Panc1 (cell line): ENCODE measurements around the gene ZBTB7C. TPM values are rescaled to one million over a fixed set of nuclear protein-coding genes. Genes with fewer than 3 reads are reported as not detected.

Experiments
- ATAC-seq: fragments of 200-7000 bp; cut with Tn5 transposase; 2 replicates; pipeline ENCODE4 v1.9.1; 2020; ENCODE audit warnings: mild to moderate bottlenecking, moderate library complexity
- BruUV-seq: library from RNA; stranded (reverse); fragments of 400-500 nt; replicated peaks from 2 replicates; lab custom pipeline; 2021; lab: Mats Ljungman, UMichigan
- CTCF ChIA-PET: fragments of 300-600 bp; sonication (Branson Sonifier 250); formaldehyde crosslinking; loops from one replicate; lab custom pipeline; 2022; ENCODE audit warnings: antibody characterized with exemption; lab: Charles Lee
- POLR2A ChIA-PET: fragments of 300-600 bp; sonication (Branson Sonifier 250); formaldehyde crosslinking; loops from one replicate; lab custom pipeline; 2022; ENCODE audit warnings: antibody characterized with exemption; lab: Charles Lee
- DNase-seq: peaks from one replicate; pipeline ENCODE4 v3.0.0-alpha.2; 2010; ENCODE audit warnings: low read depth, low spot score
- H3K27ac ChIP-seq: 2 replicates; pipeline ENCODE4 v1.5.1; 2011; ENCODE audit warnings: mild to moderate bottlenecking, low read length, inconsistent platforms
- H3K27me3 ChIP-seq: fragments of 200-500 bp; sonication (Bioruptor generic); 2 replicates; pipeline ENCODE4 v1.6.0; 2014; ENCODE audit warnings: low read length, inconsistent platforms; ENCODE audit not compliant: control insufficient read depth, insufficient read depth
- H3K36me3 ChIP-seq: fragments of 200-500 bp; sonication (Bioruptor generic); 2 replicates; pipeline ENCODE4 v1.5.1; 2014; ENCODE audit warnings: inconsistent platforms, mild to moderate bottlenecking, low read length, moderate library complexity; ENCODE audit not compliant: control insufficient read depth, insufficient read depth
- H3K4me1 ChIP-seq: 2 replicates; pipeline ENCODE4 v1.5.1; 2011; ENCODE audit warnings: inconsistent platforms, mild to moderate bottlenecking, low read length, moderate library complexity; ENCODE audit not compliant: control insufficient read depth, insufficient read depth
- H3K4me3 ChIP-seq, 2 experiments: 2 replicates each; pipeline ENCODE4 v1.5.1; 2011 to 2012; ENCODE audit warnings: low read depth in 2 of 2, low read length in 2 of 2, mild to moderate bottlenecking in 2 of 2, inconsistent platforms in 1 of 2, moderate library complexity in 1 of 2
- H3K9me3 ChIP-seq: fragments of 200-500 bp; sonication (Bioruptor generic); 2 replicates; pipeline ENCODE4 v1.5.1; 2014; ENCODE audit warnings: low read depth, mild to moderate bottlenecking, inconsistent platforms, low read length, moderate library complexity; ENCODE audit not compliant: control insufficient read depth, insufficient read depth
- CTCF ChIP-seq: fragments of 450-650 bp; IDR thresholded peaks from 2 replicates; pipeline ENCODE4 v1.5.1; 2017; ENCODE audit warnings: mild to moderate bottlenecking
- POLR2AphosphoS5 ChIP-seq: IDR thresholded peaks from 2 replicates; pipeline ENCODE4 v1.6.1; 2012; ENCODE audit warnings: mild to moderate bottlenecking, low read depth, low read length, moderate library complexity
- REST ChIP-seq, 2 experiments: IDR thresholded peaks; 2 replicates each; pipeline ENCODE4 v1.6.1; 2011 to 2012; ENCODE audit warnings: low read depth in 2 of 2, control low read depth in 1 of 2, low read length in 1 of 2, mild to moderate bottlenecking in 1 of 2, moderate library complexity in 1 of 2; ENCODE audit not compliant: insufficient read depth in 1 of 2
- SIN3A ChIP-seq: IDR thresholded peaks from 2 replicates; pipeline ENCODE4 v1.6.1; 2012; ENCODE audit warnings: low read depth, mild to moderate bottlenecking, low read length, moderate library complexity, borderline replicate concordance; ENCODE audit not compliant: insufficient read depth
- TCF7L2 ChIP-seq: IDR thresholded peaks from 2 replicates; pipeline ENCODE4 v1.6.1; 2011; ENCODE audit warnings: mild to moderate bottlenecking, low read depth, low read length, inconsistent platforms
- in situ Hi-C: cut with HindIII; loops from 2 replicates; pipeline ENCODE4 v1.10.0; 2016; ENCODE audit warnings: low sequenced_read_pairs, low pct_unique_long_range_greater_than_20kb
- intact Hi-C: fragments of 100-400 bp; cut with micrococcal nuclease; formaldehyde crosslinking; loops from one replicate; pipeline ENCODE4 v1.10.0; 2022; ENCODE audit not compliant: unreplicated experiment
- total RNA-seq: library from RNA; stranded (reverse); gene quantifications from one replicate; pipeline ENCODE4 v1.2.1, GENCODE V29; 2021; ENCODE audit not compliant: unreplicated experiment

ZBTB7C gene
- total RNA-seq, 1 experiment from 2014 or later: 0.03 TPM

GRCh38 chr18:48073211-48073930 is 335.8 kb downstream of the ZBTB7C start:
- no peaks in the 10 kb centered on the region for H3K27me3 ChIP-seq
- no peaks in the 10 kb centered on the region for H3K36me3 ChIP-seq
- ChIA-PET CTCF (no interaction called here), POLR2A (no interaction called here)
- TF ChIP-seq TCF7L2: no peak
- TF ChIP-seq CTCF: no peak
- TF ChIP-seq POLR2AphosphoS5: no peak
- TF ChIP-seq SIN3A: no peak
- no peak for TF ChIP-seq REST (IDR thresholded peaks at IDR 0.05; ENCODE audit: insufficient read depth in 1 of 2, low read depth in 2 of 2, low read length in 1 of 2)
- no peaks in the 10 kb centered on the region for H3K4me1 ChIP-seq
- no TSS peak for BruUV-seq
- no peak for DNase-seq
- no peak overlapping the region for H3K27ac ChIP-seq
- no peak overlapping the region for H3K4me3 ChIP-seq
- intact Hi-C loops: no loop called here
- no peaks in the 10 kb centered on the region for H3K9me3 ChIP-seq
- in situ Hi-C loops: no loop called here
- no peak for ATAC-seq

GRCh38 chr18:48072428-48073204 is 336.6 kb downstream of the ZBTB7C start:
- H3K36me3 ChIP-seq: no peaks in the 10 kb centered on the region
- in situ Hi-C loops (no loop called here), intact Hi-C loops (no loop called here)
- H3K4me3 ChIP-seq: no peak overlapping the region
- H3K4me1 ChIP-seq: no peaks in the 10 kb centered on the region
- ChIA-PET POLR2A (no interaction called here), CTCF (no interaction called here)
- TF ChIP-seq CTCF (no peak), REST (IDR thresholded peaks at IDR 0.05; ENCODE audit: insufficient read depth in 1 of 2, low read depth in 2 of 2, low read length in 1 of 2) (no peak), TCF7L2 (no peak)
- no peak for ATAC-seq
- no peaks in the 10 kb centered on the region for H3K27me3 ChIP-seq
- H3K9me3 ChIP-seq: no peaks in the 10 kb centered on the region
- H3K27ac ChIP-seq: no peak overlapping the region
- DNase-seq: no peak
- no TSS peak for BruUV-seq
